GM21447 (cell line): ENCODE results near the gene ANKS1B.

Source experiments
- ATAC-seq: cut with Tn5 transposase; IDR thresholded peaks from one replicate; pipeline ENCODE4 v1.9.1; 2021; ENCODE audit not compliant: unreplicated experiment

Gene ANKS1B

GRCh38 chr12:98719515-98720504 lies 1264.9 kb downstream of the ANKS1B start:
- ATAC-seq, result peak; percentile 64

- ATAC-seq, result no peak
These were observed 1270.3 kb downstream of the ANKS1B start for GRCh38 chr12:98714426-98714825.

GRCh38 chr12:98709022-98709421 lies 1275.7 kb downstream of the ANKS1B start:
- ATAC-seq, result no peak

GRCh38 chr12:98701166-98701565 lies 1283.6 kb downstream of the ANKS1B start:
- no peak for ATAC-seq

- ATAC-seq, result no peak
These were observed 1285.2 kb downstream of the ANKS1B start for GRCh38 chr12:98699586-98699985.

DNA sequence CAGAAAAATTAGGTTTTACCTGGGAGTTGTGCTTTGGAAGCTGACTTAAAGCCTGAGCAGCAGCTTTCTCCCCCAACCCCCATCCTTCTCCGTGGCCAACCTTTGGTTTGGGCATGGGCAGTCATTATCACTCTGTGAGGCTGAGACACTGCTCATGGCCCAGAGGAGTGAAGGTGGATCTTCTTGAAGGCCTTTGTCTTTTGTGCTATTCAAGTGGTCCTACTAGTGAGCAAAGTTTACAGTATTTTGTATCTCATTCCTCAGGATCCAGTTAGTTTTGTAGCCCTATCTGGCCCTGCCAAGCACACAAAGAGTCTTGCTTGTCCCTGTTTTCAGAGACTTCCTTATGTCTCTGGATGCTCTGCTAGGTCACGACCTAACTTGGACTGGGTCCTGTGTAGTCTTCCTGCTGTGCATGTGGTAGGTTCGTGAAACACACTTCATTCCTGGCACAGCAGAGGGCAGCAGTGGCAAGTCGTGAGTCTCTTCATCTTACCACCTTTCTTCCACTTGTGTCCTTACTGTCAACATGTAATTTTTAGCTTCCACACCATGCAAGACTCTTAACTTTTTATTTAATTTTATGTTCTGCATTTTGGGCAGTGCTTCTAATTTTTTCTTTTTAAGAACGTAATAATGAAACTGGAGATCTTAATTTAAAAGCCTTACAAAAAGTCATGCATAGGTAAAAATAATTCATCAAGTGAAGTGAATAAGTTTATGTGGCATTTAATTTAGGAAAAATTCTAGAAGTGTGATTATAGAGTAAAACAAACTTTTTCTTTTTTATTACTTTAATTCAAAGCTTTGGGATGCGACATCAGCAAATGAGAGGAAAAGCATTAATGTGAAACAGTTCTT lies 1285.9 kb downstream of the ANKS1B start:
- peak; percentile 93 for ATAC-seq

DNA sequence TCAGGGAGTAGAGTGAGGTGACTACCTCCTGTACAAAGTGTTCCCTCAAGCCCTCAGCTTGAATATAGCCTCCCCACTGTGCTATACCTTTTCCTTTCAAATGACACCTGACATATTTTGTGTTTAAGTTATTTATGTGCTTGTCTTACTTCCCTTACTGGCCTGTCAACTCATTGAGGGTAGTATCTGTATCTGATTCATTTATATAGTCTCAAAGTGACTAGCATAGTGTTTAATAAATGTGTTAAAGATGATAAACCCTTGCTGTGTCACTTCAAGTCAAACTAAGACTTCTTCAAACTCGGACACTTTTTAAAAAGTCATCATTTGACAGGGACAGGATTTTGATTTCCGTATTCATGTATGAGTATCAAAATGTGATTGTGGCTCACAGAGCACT lies 1287.5 kb downstream of the ANKS1B start:
- ATAC-seq, result no peak

DNA sequence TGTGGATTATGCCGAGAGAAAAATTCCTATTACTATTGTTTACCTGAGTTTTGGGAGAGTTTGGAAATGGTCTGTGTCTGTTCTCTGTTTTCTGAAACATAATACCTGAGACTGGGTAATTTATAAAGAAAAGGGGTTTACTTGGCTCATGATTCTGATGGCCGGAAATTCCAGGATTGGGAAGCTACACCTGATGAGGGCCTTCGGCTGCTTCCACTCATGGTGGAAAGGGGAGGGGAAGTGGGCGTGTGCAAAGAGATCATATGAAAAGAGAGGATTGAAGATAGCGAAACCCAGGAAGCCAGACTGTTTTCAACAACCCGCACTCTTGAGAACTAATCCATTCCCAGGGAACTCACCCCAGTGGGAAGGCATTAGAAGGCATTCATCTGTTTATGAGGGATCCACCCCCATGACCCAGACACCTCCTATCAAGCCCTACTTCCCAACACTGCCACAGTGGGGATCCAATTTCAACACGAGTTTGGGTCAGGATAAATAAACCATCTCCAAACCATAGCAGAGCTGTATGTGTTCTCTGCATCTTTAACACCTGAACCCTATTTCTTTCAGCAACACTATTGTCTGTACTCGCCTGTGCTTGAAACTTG lies 1288.6 kb downstream of the ANKS1B start:
- ATAC-seq, result no peak

- ATAC-seq, result no peak
These were observed 1293.4 kb downstream of the ANKS1B start for GRCh38 chr12:98691351-98691750.

DNA sequence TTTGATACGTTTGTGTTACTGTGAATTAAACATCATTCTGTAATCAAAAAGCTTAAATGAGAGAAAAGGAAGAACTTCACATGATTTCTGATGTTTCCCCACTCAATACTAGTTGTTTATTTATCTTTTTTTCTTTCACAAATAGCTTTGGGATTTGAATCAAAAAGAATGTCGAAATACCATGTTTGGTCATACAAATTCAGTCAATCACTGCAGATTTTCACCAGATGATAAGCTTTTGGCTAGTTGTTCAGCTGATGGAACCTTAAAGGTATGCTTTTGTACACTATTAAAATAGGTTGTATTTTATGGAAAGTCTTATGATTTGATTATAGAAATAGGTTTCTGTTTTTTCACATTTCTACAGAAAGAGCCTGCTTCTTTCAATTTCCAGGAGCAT lies 1298.1 kb downstream of the ANKS1B start:
- ATAC-seq, result no peak
